Measurements from ENCODE around the gene SNX21. TPM values are rescaled to one million over a fixed set of nuclear protein-coding genes. Genes with fewer than 3 reads are reported as not detected.

The SNX21 gene
- total and polyA plus RNA-seq, 9 of the 15 experiments (the other 6 are each of a cell fraction or from before 2014, with no cell fraction given), result 0.10 to 1.2 (median 0.42) TPM

- TF ChIP-seq ZNF436 (CRISPR knock-in tag; IDR thresholded peaks at IDR 0.05) (no peak), ATF7 (IDR thresholded peaks at IDR 0.05) (peak; percentile 34; the same call in 1 of the 2 replicates), BRCA1 (IDR thresholded peaks at IDR 0.05) (no peak), BRCA1 (CRISPR knock-in tag; IDR thresholded peaks at IDR 0.05) (no peak), ZNF583 (CRISPR knock-in tag; IDR thresholded peaks at IDR 0.05) (no peak), CBFA2T3 (IDR thresholded peaks at IDR 0.05) (no peak), RBM17 (IDR thresholded peaks at IDR 0.05; ENCODE audit: borderline replicate concordance, low read depth, low read length) (no peak), PRPF4 (IDR thresholded peaks at IDR 0.05; ENCODE audit: insufficient read depth, low read depth, low read length, poor library complexity, severe bottlenecking) (no peak), AFF4 (CRISPR knock-in tag; IDR thresholded peaks at IDR 0.05) (no peak), CEBPG (CRISPR knock-in tag; IDR thresholded peaks at IDR 0.05) (peak; percentile 81), CEBPG (tag; conservative IDR thresholded peaks at IDR 0.05 in 1 of 2, IDR thresholded peaks at IDR 0.05 in 1 of 2) (peak; percentile 88 to 96), LEF1 (IDR thresholded peaks at IDR 0.05) (no peak), KAT7 (CRISPR knock-in tag; IDR thresholded peaks at IDR 0.05; ENCODE audit: borderline replicate concordance) (no peak), RBFOX2 (IDR thresholded peaks at IDR 0.05; ENCODE audit: low read depth, low read length) (0 out of 2 replicates have a peak, but pooled peaks have one; percentile 29), RB1 (IDR thresholded peaks at IDR 0.05; ENCODE audit: low read depth) (0 out of 2 replicates have a peak, but pooled peaks have one; percentile 24), RBM25 (IDR thresholded peaks at IDR 0.05; ENCODE audit: low read depth, low read length, severe bottlenecking) (peak; percentile 96)
Measured at GRCh38 chr20:45833030-45833882, at the start of gene SNX21 (continued).
